Right lobe of liver (tissue), 6 donors: Measurements from ENCODE around the gene NCKAP1. TPM values are rescaled to one million over a fixed set of nuclear protein-coding genes. Genes with fewer than 3 reads are reported as not detected.

Experiments used
- ATAC-seq, 4 donors: fragments of 200-7000 bp; cut with Tn5 transposase; one replicate each; pipeline ENCODE4 v1.9.1; 2020; ENCODE audit warnings: mild to moderate bottlenecking in 4 of 4, moderate library complexity in 4 of 4
- DNase-seq, 3 donors: peaks; one replicate each; pipeline ENCODE4 v3.0.0-alpha.2; 2020
- H3K27ac ChIP-seq, 3 donors: fragments of 200-600 bp; one replicate each; pipeline ENCODE4 v1.8.0; 2022
- H3K27me3 ChIP-seq, 2 donors: fragments of 200-600 bp; one replicate each; pipeline ENCODE4 v1.8.0; 2022
- H3K36me3 ChIP-seq, 4 donors: fragments of 200-600 bp; sonication (generic) in 1 of 4; one replicate each; pipeline versions ENCODE4 v1.5.1 to v1.8.0; 2017 to 2022; ENCODE audit warnings: control low read depth in 1 of 4
- H3K4me1 ChIP-seq, 4 donors: fragments of 200-600 bp; sonication (generic) in 1 of 4; one replicate each; pipeline versions ENCODE4 v1.5.1 to v1.8.0; 2017 to 2022; ENCODE audit warnings: control low read depth in 1 of 4
- H3K4me3 ChIP-seq, 3 donors: fragments of 200-600 bp; one replicate each; pipeline ENCODE4 v1.8.0; 2022
- H3K9me3 ChIP-seq, 4 donors: fragments of 200-600 bp; sonication (generic) in 1 of 4; one replicate each; pipeline versions ENCODE4 v1.5.1 to v1.8.0; 2017 to 2022; ENCODE audit warnings: control low read depth in 1 of 4
- POLR2A ChIP-seq: fragments of 450-650 bp; IDR thresholded peaks from one replicate; pipeline ENCODE4 v1.6.1; 2017; ENCODE audit warnings: antibody characterized with exemption, mild to moderate bottlenecking
- whole genome bisulfite sequencing: methylation state at CpG from one replicate; pipeline ENCODE4 v1.1.6; 2018; ENCODE audit warnings: low coverage, low lambda C conversion rate; ENCODE audit not compliant: insufficient coverage; ENCODE audit errors: missing lambda C conversion rate; 5-methylcytosine and 5-hydroxymethylcytosine counted together
- intact Hi-C, 2 donors: fragments of 100-400 bp; cut with DNase I; formaldehyde crosslinking; loops; one replicate each; pipeline versions ENCODE4 v1.11.2 to v1.14.1; 2022
- total RNA-seq, 6 experiments: library from RNA; depleted of rRNA in 2 of 6; stranded (reverse); fragments of >200 nt in 2 of 6; fragmentation: NEBNext Ultra II Directional in 3 of 6; extraction: Animal tissue kit (Norgen Biotek cat#: 25700) in 3 of 6; gene quantifications; one replicate each; pipeline versions ENCODE4 v1.1.0 to v1.2.4, GENCODE V29; 2016 to 2023
- TF ChIP-seq, protein P1 (sequence below), 4 donors: fragments of 200-600 bp in 3 of 4; fragments of 450-650 bp in 1 of 4; IDR thresholded peaks; one replicate each; pipeline versions ENCODE4 v1.5.1 to v1.8.0; 2016 to 2022; ENCODE audit warnings: antibody characterized with exemption in 4 of 4, mild to moderate bottlenecking in 2 of 4
- donor health status: DM: no; HTN: yes; CAD: no.
- donor health status: DM: no; HTN: no; CAD: no.
- donor health status: DM: no; HTN: no; CAD: no.
- donor health status: DM: no; HTN: yes; CAD: no.
- donor health status: DM: no; HTN: yes; CAD: no.

Gene NCKAP1
- total RNA-seq, 6 experiments from 2014 or later: 31.9 to 50.3 (median 43.3) TPM

DNA sequence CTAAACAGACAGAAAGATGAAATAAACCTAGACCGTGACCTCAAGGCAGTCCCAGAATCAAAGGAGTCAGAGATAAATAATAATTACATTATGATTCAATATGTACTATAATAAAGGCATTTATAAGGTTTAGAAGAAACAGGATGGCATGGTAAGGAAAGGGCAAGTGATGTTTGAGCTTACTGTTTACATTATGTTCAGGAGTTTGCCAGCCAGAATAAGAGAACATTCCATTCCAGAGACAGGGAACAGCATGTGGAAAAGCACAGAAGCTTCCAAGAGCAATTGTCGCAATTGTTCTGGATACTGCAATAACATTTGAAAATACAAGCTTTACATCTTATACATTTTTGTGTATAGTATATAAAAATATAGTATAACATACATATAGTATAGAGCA is 121.8 kb downstream of the NCKAP1 start:
- no peaks in the 10 kb centered on the region for H3K9me3 ChIP-seq
- H3K4me1 ChIP-seq: peaks cover 0 to 30% (median 3%) of the 10 kb centered on the region in 4 donors
- no peak for DNase-seq
- 95% methylated on average over 2 of the region's 2 CpGs for WGBS
- ATAC-seq: no peak
- peak overlapping the region in 1 of 3 donors; percentile 50 for H3K4me3 ChIP-seq
- intact Hi-C loops: no loop called here
- H3K27ac ChIP-seq: peak overlapping the region in 2 of 3 donors; percentile 11 to 19
- TF ChIP-seq, protein P1, sequence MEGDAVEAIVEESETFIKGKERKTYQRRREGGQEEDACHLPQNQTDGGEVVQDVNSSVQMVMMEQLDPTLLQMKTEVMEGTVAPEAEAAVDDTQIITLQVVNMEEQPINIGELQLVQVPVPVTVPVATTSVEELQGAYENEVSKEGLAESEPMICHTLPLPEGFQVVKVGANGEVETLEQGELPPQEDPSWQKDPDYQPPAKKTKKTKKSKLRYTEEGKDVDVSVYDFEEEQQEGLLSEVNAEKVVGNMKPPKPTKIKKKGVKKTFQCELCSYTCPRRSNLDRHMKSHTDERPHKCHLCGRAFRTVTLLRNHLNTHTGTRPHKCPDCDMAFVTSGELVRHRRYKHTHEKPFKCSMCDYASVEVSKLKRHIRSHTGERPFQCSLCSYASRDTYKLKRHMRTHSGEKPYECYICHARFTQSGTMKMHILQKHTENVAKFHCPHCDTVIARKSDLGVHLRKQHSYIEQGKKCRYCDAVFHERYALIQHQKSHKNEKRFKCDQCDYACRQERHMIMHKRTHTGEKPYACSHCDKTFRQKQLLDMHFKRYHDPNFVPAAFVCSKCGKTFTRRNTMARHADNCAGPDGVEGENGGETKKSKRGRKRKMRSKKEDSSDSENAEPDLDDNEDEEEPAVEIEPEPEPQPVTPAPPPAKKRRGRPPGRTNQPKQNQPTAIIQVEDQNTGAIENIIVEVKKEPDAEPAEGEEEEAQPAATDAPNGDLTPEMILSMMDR (IDR thresholded peaks at IDR 0.05): no peak
- no peak for TF ChIP-seq POLR2A
- H3K36me3 ChIP-seq: no peaks in the 10 kb centered on the region
- H3K27me3 ChIP-seq: no peaks in the 10 kb centered on the region

DNA sequence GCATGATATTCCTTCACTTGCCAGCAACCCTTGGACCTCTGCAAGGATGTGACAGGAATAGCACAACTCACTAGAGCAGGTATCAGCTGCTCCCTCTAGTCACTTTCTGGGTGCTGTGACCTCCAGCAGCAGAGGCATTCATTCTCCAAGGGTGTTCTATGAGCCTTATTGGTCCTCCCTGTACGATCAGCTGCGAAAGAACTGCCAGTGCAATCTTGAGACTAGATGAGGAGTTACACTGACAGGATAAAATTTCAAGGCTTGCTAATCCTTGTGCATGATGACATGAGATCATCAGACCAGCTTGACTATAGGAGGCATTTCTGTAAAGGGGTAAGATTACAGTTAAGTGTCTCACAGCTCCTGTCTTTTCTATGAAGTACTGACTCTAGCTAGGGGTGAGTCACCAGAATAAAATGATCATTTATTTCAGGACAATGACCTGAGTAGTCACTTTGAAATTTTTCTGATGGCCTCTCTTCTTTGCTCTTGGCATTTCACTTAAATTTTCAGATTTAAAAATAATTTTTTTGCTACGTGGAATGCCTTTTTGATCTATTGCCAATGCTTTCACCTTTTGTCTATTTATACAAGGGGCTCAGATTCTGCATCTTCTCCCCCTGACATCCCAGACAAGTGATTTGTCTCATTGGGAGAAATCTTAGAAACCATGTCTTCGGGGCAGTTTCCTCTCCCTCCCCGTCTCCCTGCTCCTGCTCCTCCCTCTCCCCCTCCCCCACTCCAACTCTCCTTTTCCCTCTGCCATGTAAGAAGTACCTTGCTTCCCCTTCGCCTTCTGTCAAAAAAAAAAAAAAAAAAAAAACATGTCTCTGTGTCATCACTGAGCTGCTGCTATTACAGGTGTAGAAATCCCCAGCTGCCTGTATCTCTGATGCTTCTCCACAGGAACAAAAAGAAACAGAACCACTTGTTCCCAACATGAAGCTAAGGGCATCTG is 122.6 kb downstream of the NCKAP1 start:
- peak; percentile 41 to 64 (median 56) for ATAC-seq

DNA sequence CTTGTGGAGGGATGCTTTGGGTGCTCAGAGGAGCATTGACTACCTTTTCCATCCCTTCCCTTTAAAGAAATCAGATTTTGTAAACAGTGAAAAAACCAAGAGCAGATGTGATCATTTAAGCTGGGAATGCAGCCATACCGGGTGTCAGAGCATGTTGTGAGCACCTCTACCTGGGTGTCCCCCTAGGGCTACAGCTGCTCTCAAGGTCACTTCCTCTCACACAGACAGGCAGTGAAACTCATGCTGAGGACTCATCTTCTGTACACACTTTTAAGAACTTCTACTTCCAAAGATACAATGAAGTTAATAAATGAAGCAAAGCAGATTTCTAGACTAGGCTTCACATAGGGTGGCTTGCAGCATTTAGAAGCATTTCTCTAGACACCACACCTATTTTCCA is 123.4 kb downstream of the NCKAP1 start:
- WGBS: 75% methylated on average over 1 of the region's 1 CpG
- TF ChIP-seq POLR2A: no peak
- TF ChIP-seq, protein P1 (IDR thresholded peaks at IDR 0.05): no peak
- ATAC-seq: peak in 2 of 4 donors; percentile 15 to 18

More for the DNA sequence above, 122.6 kb downstream of the NCKAP1 start:
- H3K36me3 ChIP-seq: no peaks in the 10 kb centered on the region
- H3K27ac ChIP-seq: peak overlapping the region in 1 of 3 donors; percentile 72
- H3K9me3 ChIP-seq: no peaks in the 10 kb centered on the region
- no peak for TF ChIP-seq POLR2A
- TF ChIP-seq, protein P1 (IDR thresholded peaks at IDR 0.05): no peak
- intact Hi-C loops: no loop called here
- H3K4me1 ChIP-seq: peaks cover 0 to 35% (median 3%) of the 10 kb centered on the region in 4 donors
- H3K4me3 ChIP-seq: peak overlapping the region in 2 of 3 donors; percentile 46 to 50
- no peak for DNase-seq
- no peaks in the 10 kb centered on the region for H3K27me3 ChIP-seq
- WGBS: 50% methylated on average over 4 of the region's 6 CpGs

DNA sequence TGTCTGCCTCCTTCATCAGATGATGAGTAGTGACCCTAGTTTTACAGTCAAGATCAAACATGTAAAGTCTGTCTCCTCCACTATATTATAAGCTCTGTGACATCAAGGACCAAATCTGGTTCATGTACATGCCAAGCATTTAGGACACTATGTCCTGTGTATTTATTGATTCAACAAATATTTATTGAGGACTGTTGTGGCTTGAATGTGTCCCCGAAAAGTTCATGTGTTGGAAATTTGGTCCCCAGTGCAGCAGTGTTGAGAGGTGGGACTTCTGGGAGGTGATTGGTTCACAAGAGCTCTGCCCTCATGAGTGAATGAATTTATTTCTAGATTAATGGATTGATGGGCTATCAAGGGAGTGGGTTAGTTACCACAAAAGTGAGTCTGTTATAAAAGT is 125.2 kb downstream of the NCKAP1 start:
- TF ChIP-seq, protein P1 (IDR thresholded peaks at IDR 0.05): no peak
- no peak for TF ChIP-seq POLR2A
- H3K27ac ChIP-seq: peak overlapping the region in 2 of 3 donors; percentile 57 to 72
- H3K4me1 ChIP-seq: peaks cover 0 to 29% (median 3%) of the 10 kb centered on the region in 4 donors
- no peaks in the 10 kb centered on the region for H3K36me3 ChIP-seq
- H3K9me3 ChIP-seq: no peaks in the 10 kb centered on the region
- DNase-seq: no peak
- H3K4me3 ChIP-seq: peak overlapping the region in 2 of 3 donors; percentile 46 to 50
- intact Hi-C loops: no loop called here
- no peaks in the 10 kb centered on the region for H3K27me3 ChIP-seq
- WGBS: 33% methylated on average over 1 of the region's 1 CpG
- peak; percentile 31 to 86 (median 75) for ATAC-seq

More for the DNA sequence above, 123.4 kb downstream of the NCKAP1 start:
- Histone ChIP-seq H3K4me1 (peaks cover 0 to 35% (median 3%) of the 10 kb centered on the region in 4 donors), H3K9me3 (no peaks in the 10 kb centered on the region), H3K27ac (peak overlapping the region in 2 of 3 donors; percentile 48 to 72), H3K27me3 (no peaks in the 10 kb centered on the region), H3K4me3 (peak overlapping the region in 2 of 3 donors; percentile 46 to 50), H3K36me3 (no peaks in the 10 kb centered on the region)
- no peak for DNase-seq
- intact Hi-C loops: no loop called here
